Astrocyte of the cerebellum (primary cell): ENCODE data around the gene PDE4B.

Source experiments
- DNase-seq: peaks from one replicate; pipeline ENCODE4 v3.0.0-alpha.2; 2011; ENCODE audit warnings: low read depth
- H3K4me3 ChIP-seq: 2 replicates; pipeline ENCODE4 v1.5.1; 2011; ENCODE audit warnings: mild to moderate bottlenecking, low read depth, low read length, moderate library complexity
- CTCF ChIP-seq: IDR thresholded peaks from 2 replicates; pipeline ENCODE4 v1.5.1; 2012; ENCODE audit warnings: low read length, low read depth, moderate library complexity, mild to moderate bottlenecking; ENCODE audit errors: missing control alignments
- in situ Hi-C: cut with HindIII; loops from 2 replicates; pipeline ENCODE4 v1.10.0; 2017; ENCODE audit warnings: low sequenced_read_pairs

Gene PDE4B

GRCh38 chr1:66206563-66207144, 414.0 kb downstream of the PDE4B start:
- no peak overlapping the region for H3K4me3 ChIP-seq
- in situ Hi-C loops = no loop called here
- no peak for DNase-seq
- no peak for TF ChIP-seq CTCF

GRCh38 chr1:66207484-66207883, 414.8 kb downstream of the PDE4B start:
- DNase-seq = peak; percentile 31
- in situ Hi-C loops = no loop called here
- no peak overlapping the region for H3K4me3 ChIP-seq
- TF ChIP-seq CTCF = no peak

GRCh38 chr1:66208632-66209031, 415.9 kb downstream of the PDE4B start:
- no peak for TF ChIP-seq CTCF
- in situ Hi-C loops = no loop called here
- H3K4me3 ChIP-seq = no peak overlapping the region
- no peak for DNase-seq

GRCh38 chr1:66210635-66211244, 418.0 kb downstream of the PDE4B start:
- no peak for DNase-seq
- in situ Hi-C loops = no loop called here
- no peak overlapping the region for H3K4me3 ChIP-seq
- TF ChIP-seq CTCF = no peak

GRCh38 chr1:66211521-66211920, 418.8 kb downstream of the PDE4B start:
- in situ Hi-C loops = no loop called here
- DNase-seq = no peak
- H3K4me3 ChIP-seq = no peak overlapping the region
- TF ChIP-seq CTCF = no peak

GRCh38 chr1:66213491-66213890, 420.8 kb downstream of the PDE4B start:
- in situ Hi-C loops = no loop called here
- no peak for TF ChIP-seq CTCF

More at GRCh38 chr1:66213491-66213890, 420.8 kb downstream of the PDE4B start:
- H3K4me3 ChIP-seq = no peak overlapping the region
- DNase-seq = no peak
